DOHH2 (cell line): ENCODE results near the gene ATL3.

Source experiments
- H3F3A ChIP-seq: fragments of 200-600 bp; sonication (generic), shearing (Covaris generic); 2 replicates; pipeline ENCODE4 v1.6.0; 2016; ENCODE audit warnings: antibody characterized with exemption, mild to moderate bottlenecking; ENCODE audit not compliant: control insufficient read depth, insufficient read depth
- H3K27ac ChIP-seq: fragments of 200-600 bp; sonication (generic); 2 replicates; pipeline ENCODE4 v1.5.1; 2014; ENCODE audit warnings: low read depth, mild to moderate bottlenecking, low read length, moderate library complexity
- H3K27me3 ChIP-seq: fragments of 200-600 bp; sonication (generic); 2 replicates; pipeline ENCODE4 v1.6.1; 2014; ENCODE audit warnings: mild to moderate bottlenecking, low read length, mixed read lengths; ENCODE audit not compliant: control insufficient read depth
- H3K36me3 ChIP-seq: fragments of 200-600 bp; sonication (generic); 2 replicates; pipeline ENCODE4 v1.6.1; 2014; ENCODE audit warnings: mild to moderate bottlenecking, low read length, moderate library complexity, mixed read lengths; ENCODE audit not compliant: control insufficient read depth
- H3K4me1 ChIP-seq: fragments of 200-600 bp; sonication (generic); 2 replicates; pipeline ENCODE4 v1.6.1; 2014; ENCODE audit warnings: mild to moderate bottlenecking, low read length, mixed read lengths; ENCODE audit not compliant: control insufficient read depth
- H3K4me2 ChIP-seq: fragments of 200-600 bp; sonication (generic); 2 replicates; pipeline ENCODE4 v1.6.0; 2014; ENCODE audit warnings: mild to moderate bottlenecking, low read length, moderate library complexity
- H3K4me3 ChIP-seq: fragments of 200-600 bp; sonication (generic); 2 replicates; pipeline ENCODE4 v1.5.1; 2014; ENCODE audit warnings: mild to moderate bottlenecking, low read length, mixed read lengths
- H3K79me2 ChIP-seq: fragments of 200-600 bp; sonication (generic); 2 replicates; pipeline ENCODE4 v1.6.1; 2014; ENCODE audit warnings: mild to moderate bottlenecking, low read length, mixed read lengths; ENCODE audit not compliant: control insufficient read depth
- H3K9me2 ChIP-seq: fragments of 200-600 bp; sonication (generic); replicated peaks from 2 replicates; pipeline ENCODE4 v1.6.1; 2014; ENCODE audit warnings: mild to moderate bottlenecking, low read length, mixed read lengths; ENCODE audit not compliant: control insufficient read depth
- H3K9me3 ChIP-seq: fragments of 200-600 bp; sonication (generic); 2 replicates; pipeline ENCODE4 v1.6.1; 2014; ENCODE audit warnings: antibody characterized with exemption, low read length, mixed read lengths; ENCODE audit not compliant: control insufficient read depth, insufficient read depth
- H4K20me1 ChIP-seq: fragments of 200-600 bp; sonication (generic); 2 replicates; pipeline ENCODE4 v1.6.0; 2014; ENCODE audit warnings: low read depth, mild to moderate bottlenecking, antibody characterized with exemption, low read length, moderate library complexity; ENCODE audit not compliant: control insufficient read depth, insufficient read depth
- EZH2phosphoT487 ChIP-seq: fragments of 200-600 bp; sonication (generic); IDR thresholded peaks from 2 replicates; pipeline ENCODE4 v1.6.1; 2017; ENCODE audit warnings: borderline replicate concordance, mild to moderate bottlenecking, antibody characterized with exemption, low read length, moderate library complexity, mixed read lengths
- TF ChIP-seq, protein P1 (sequence below): fragments of 200-600 bp; sonication (generic); IDR thresholded peaks from one replicate; pipeline ENCODE4 v1.5.1; 2014; ENCODE audit warnings: antibody characterized with exemption, mild to moderate bottlenecking, low read depth, low read length; ENCODE audit not compliant: poor library complexity, severe bottlenecking

Gene ATL3

DNA sequence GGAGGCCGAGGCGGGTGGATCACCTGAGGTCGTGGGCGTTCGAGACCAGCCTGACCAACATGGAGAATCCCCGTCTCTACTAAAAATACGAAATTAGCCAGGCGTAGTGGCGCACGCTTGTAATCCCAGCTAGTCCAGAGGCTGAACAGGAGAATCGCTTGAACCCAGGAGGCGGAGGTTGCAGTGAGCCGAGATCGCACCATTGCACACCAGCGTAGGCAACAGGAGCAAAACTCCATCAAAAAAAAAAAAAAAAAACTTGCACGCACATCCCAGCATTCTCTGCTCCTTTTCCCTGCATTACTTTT lies 934 bp upstream of the ATL3 start:
- no peak for TF ChIP-seq EZH2phosphoT487
- TF ChIP-seq, protein P1, sequence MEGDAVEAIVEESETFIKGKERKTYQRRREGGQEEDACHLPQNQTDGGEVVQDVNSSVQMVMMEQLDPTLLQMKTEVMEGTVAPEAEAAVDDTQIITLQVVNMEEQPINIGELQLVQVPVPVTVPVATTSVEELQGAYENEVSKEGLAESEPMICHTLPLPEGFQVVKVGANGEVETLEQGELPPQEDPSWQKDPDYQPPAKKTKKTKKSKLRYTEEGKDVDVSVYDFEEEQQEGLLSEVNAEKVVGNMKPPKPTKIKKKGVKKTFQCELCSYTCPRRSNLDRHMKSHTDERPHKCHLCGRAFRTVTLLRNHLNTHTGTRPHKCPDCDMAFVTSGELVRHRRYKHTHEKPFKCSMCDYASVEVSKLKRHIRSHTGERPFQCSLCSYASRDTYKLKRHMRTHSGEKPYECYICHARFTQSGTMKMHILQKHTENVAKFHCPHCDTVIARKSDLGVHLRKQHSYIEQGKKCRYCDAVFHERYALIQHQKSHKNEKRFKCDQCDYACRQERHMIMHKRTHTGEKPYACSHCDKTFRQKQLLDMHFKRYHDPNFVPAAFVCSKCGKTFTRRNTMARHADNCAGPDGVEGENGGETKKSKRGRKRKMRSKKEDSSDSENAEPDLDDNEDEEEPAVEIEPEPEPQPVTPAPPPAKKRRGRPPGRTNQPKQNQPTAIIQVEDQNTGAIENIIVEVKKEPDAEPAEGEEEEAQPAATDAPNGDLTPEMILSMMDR = no peak
- H3F3A ChIP-seq = peaks cover 4% of the 10 kb centered on the region; the same call in 1 of the 2 replicates
- no peaks in the 10 kb centered on the region for H3K36me3 ChIP-seq
- H3K4me1 ChIP-seq = peaks cover 19% of the 10 kb centered on the region
- no peaks in the 10 kb centered on the region for H4K20me1 ChIP-seq
- no peaks in the 10 kb centered on the region for H3K9me3 ChIP-seq
- H3K27me3 ChIP-seq = peaks cover 2% of the 10 kb centered on the region; the same call in 1 of the 2 replicates
- peak overlapping the region; percentile 75; the same call in 1 of the 2 replicates for H3K4me3 ChIP-seq
- peak overlapping the region; percentile 98 for H3K4me2 ChIP-seq
- peaks cover 36% of the 10 kb centered on the region for H3K79me2 ChIP-seq
- H3K27ac ChIP-seq = no peak overlapping the region
- no peaks in the 10 kb centered on the region for H3K9me2 ChIP-seq

GRCh38 chr11:63670433-63671321 lies 499 bp downstream of the ATL3 start:
- Histone ChIP-seq H3K4me1 (peaks cover 19% of the 10 kb centered on the region), H3K9me2 (no peaks in the 10 kb centered on the region), H3K4me3 (peak overlapping the region; percentile 75), H3K27ac (peak overlapping the region; percentile 28), H3F3A (peaks cover 4% of the 10 kb centered on the region; the same call in 1 of the 2 replicates), H3K36me3 (no peaks in the 10 kb centered on the region), H3K27me3 (peaks cover 2% of the 10 kb centered on the region; the same call in 1 of the 2 replicates), H3K4me2 (peak overlapping the region; percentile 98), H3K9me3 (no peaks in the 10 kb centered on the region), H4K20me1 (no peaks in the 10 kb centered on the region), H3K79me2 (peaks cover 51% of the 10 kb centered on the region)
- TF ChIP-seq, protein P1 = peak; percentile 62
- no peak for TF ChIP-seq EZH2phosphoT487

DNA sequence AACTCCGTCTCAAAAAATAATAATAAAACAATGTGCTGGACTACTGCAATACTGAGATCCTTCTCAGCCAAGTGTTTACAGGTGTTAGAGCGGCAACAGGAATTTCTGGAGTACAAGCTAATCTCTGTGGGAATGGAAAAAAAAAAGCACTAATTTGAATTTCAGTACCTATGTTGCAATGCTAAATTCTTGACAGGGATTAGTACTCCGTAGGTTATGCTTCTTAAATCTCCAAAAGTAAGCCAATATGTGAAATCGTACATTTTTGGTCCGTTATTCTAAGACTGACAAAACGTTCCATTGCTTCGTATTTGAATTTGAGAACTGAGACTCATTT lies 1.1 kb downstream of the ATL3 start:
- Histone ChIP-seq H3K79me2 (peaks cover 56% of the 10 kb centered on the region), H3F3A (peaks cover 4% of the 10 kb centered on the region; the same call in 1 of the 2 replicates), H3K9me2 (no peaks in the 10 kb centered on the region), H3K4me3 (peak overlapping the region; percentile 75), H3K4me1 (peaks cover 19% of the 10 kb centered on the region), H3K4me2 (peak overlapping the region; percentile 98), H3K27me3 (peaks cover 2% of the 10 kb centered on the region; the same call in 1 of the 2 replicates), H3K36me3 (no peaks in the 10 kb centered on the region), H3K9me3 (no peaks in the 10 kb centered on the region), H4K20me1 (no peaks in the 10 kb centered on the region), H3K27ac (no peak overlapping the region)
- TF ChIP-seq, protein P1 = no peak
- no peak for TF ChIP-seq EZH2phosphoT487
